Islet of Langerhans (tissue), 1 donor: Measurements from ENCODE around the gene FAM162A.

Experiments
- FAIRE-seq: peaks from one replicate; lab custom pipeline; 2011; peaks lifted over from hg19 to GRCh38; lab: Jason Lieb, UNC

The FAM162A gene

GRCh38 chr3:122383771-122384697 lies at the start of gene FAM162A:
Gene FAM162A, plus strand, starts transcription at chr3:122384182. Its CDS starts 84 bp downstream, at chr3:122384266.
- no peak for FAIRE-seq

GRCh38 chr3:122342803-122343202 lies 41.2 kb upstream of the FAM162A start:
- FAIRE-seq, result no peak

GRCh38 chr3:122343654-122344053 lies 40.3 kb upstream of the FAM162A start:
- no peak for FAIRE-seq

GRCh38 chr3:122349171-122349570 lies 34.8 kb upstream of the FAM162A start:
- FAIRE-seq, result no peak

GRCh38 chr3:122350814-122351418 lies 33.1 kb upstream of the FAM162A start:
- FAIRE-seq, result no peak

- no peak for FAIRE-seq
These were observed 32.4 kb upstream of the FAM162A start for GRCh38 chr3:122351612-122352011.

GRCh38 chr3:122353215-122353614 lies 30.8 kb upstream of the FAM162A start:
- FAIRE-seq, result no peak

GRCh38 chr3:122353893-122354401 lies 30.0 kb upstream of the FAM162A start:
- no peak for FAIRE-seq

GRCh38 chr3:122355612-122356011 lies 28.4 kb upstream of the FAM162A start:
- no peak for FAIRE-seq

- FAIRE-seq, result no peak
These were observed 27.6 kb upstream of the FAM162A start for GRCh38 chr3:122356402-122356801.

- no peak for FAIRE-seq
These were observed 25.9 kb upstream of the FAM162A start for GRCh38 chr3:122357828-122358702.

GRCh38 chr3:122358703-122359032 lies 25.3 kb upstream of the FAM162A start:
- no peak for FAIRE-seq

- FAIRE-seq, result no peak
These were observed 22.0 kb upstream of the FAM162A start for GRCh38 chr3:122362026-122362425.

- no peak for FAIRE-seq
These were observed 19.5 kb upstream of the FAM162A start for GRCh38 chr3:122364490-122364889.

GRCh38 chr3:122365073-122365472 lies 18.9 kb upstream of the FAM162A start:
- FAIRE-seq, result no peak

GRCh38 chr3:122365582-122366378 lies 18.2 kb upstream of the FAM162A start:
- peak; percentile 73 for FAIRE-seq

- FAIRE-seq, result no peak
These were observed 17.6 kb upstream of the FAM162A start for GRCh38 chr3:122366379-122366749.

GRCh38 chr3:122374034-122374433 lies 9.9 kb upstream of the FAM162A start:
- FAIRE-seq, result no peak

- no peak for FAIRE-seq
These were observed 6.0 kb upstream of the FAM162A start for GRCh38 chr3:122377975-122378374.

- peak; percentile 90 for FAIRE-seq
These were observed 905 bp upstream of the FAM162A start, which contains the start of gene MIX23 for GRCh38 chr3:122382888-122383666. Gene MIX23, minus strand, starts transcription at chr3:122383231. Its CDS starts 7 bp downstream, at chr3:122383224.

- no peak for FAIRE-seq
These were observed 3.7 kb downstream of the FAM162A start for GRCh38 chr3:122387709-122388108.
